HFF-Myc (cell line): ENCODE data around the gene VEGFA.

Experiments used
- DNase-seq: peaks from one replicate; pipeline ENCODE4 v3.0.0-alpha.2; 2011; ENCODE audit warnings: low read depth; ENCODE audit errors: extremely low read depth
- H3K4me3 ChIP-seq: replicated peaks from 2 replicates; pipeline ENCODE4 v1.5.1; 2011; ENCODE audit warnings: low read depth, mild to moderate bottlenecking, control low read depth, low read length
- TF ChIP-seq, protein P1 (sequence below): IDR thresholded peaks from 2 replicates; pipeline ENCODE4 v1.5.1; 2012; ENCODE audit warnings: mild to moderate bottlenecking, low read depth, low read length, control low read depth; ENCODE audit errors: missing control alignments

Gene VEGFA

DNA sequence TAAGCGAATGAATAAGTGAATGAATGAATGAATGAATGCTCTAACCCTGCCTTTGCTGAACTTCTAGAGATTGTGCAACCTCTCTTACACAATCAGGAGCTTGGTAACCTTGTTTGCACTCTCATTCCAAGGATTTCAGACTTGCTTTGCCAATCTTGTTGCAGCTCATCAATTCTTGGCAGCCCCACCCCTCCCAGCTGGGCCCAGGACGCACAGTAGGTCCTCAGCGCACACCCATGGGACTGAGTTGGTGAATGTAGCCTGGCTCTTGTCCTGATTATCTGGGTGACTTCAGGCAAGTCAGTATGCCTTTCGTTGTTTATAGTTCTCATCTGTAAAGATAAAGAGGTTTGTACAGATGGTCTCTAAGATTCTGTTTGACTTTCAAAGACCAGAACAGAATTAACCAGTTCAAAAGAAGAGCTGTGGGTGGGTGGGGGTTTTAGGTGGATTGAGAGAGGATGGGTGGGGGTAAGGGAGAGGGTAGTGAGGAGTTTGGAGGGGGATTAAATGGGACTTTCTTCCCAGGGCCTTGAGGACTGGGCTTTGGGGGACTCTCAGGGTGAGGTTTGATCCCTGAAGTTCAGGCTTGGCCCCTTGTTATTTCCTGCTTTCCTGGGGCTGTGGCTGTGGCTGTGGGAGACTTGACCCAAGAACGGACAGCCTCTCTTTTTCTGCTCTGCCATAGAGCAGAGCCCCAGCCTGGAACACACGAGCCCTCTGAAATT, 33.2 kb downstream of the VEGFA start:
- DNase-seq, result no peak
- TF ChIP-seq, protein P1, sequence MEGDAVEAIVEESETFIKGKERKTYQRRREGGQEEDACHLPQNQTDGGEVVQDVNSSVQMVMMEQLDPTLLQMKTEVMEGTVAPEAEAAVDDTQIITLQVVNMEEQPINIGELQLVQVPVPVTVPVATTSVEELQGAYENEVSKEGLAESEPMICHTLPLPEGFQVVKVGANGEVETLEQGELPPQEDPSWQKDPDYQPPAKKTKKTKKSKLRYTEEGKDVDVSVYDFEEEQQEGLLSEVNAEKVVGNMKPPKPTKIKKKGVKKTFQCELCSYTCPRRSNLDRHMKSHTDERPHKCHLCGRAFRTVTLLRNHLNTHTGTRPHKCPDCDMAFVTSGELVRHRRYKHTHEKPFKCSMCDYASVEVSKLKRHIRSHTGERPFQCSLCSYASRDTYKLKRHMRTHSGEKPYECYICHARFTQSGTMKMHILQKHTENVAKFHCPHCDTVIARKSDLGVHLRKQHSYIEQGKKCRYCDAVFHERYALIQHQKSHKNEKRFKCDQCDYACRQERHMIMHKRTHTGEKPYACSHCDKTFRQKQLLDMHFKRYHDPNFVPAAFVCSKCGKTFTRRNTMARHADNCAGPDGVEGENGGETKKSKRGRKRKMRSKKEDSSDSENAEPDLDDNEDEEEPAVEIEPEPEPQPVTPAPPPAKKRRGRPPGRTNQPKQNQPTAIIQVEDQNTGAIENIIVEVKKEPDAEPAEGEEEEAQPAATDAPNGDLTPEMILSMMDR, result no peak

DNA sequence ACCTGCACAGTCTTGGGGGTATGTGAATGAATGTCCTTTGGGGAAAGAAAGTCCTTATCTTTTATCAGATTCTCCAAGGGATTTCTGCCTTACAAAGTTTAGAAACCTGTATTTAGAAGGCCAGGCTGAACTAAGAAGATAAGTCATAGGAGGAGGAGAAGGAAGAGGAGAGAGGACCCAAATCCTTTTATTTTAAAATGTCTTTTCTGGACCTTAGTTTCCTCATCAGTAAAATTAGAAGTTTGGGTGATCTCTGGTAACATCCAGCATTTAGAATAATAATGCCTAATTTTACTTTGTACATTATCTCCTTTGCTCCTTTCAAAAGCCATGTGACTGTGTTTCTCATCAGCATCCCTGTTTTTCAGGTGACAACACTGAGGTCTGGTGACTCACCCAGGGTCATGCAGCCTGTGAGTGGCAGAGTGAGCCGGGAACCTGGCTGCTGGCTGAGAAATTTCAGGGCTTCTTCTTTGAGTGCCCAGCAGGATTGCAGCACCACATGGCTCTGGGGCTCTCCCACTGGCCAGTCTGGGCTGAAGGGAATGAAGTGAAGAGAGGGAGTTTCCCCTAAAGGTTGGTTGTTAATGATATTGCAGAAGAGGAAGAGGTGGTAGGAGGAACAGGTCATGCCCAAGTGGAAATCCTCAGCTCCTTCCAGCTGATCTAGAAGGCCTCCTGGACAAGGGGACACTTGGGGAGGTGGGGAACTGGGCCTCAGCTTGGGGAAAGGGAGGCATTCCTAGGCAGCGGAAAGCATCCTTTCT, 34.0 kb downstream of the VEGFA start:
- H3K4me3 ChIP-seq, result no peak overlapping the region
- TF ChIP-seq, protein P1, result no peak
- no peak for DNase-seq

More for the DNA sequence above, 33.2 kb downstream of the VEGFA start:
- no peak overlapping the region for H3K4me3 ChIP-seq

- TF ChIP-seq, protein P1, result no peak
- no peak overlapping the region for H3K4me3 ChIP-seq
- DNase-seq, result no peak
These were observed 34.7 kb downstream of the VEGFA start for GRCh38 chr6:43804550-43805223.

- DNase-seq, result no peak
- TF ChIP-seq, protein P1, result no peak
- H3K4me3 ChIP-seq, result no peak overlapping the region
These were observed 35.7 kb downstream of the VEGFA start for GRCh38 chr6:43805699-43806042.

DNA sequence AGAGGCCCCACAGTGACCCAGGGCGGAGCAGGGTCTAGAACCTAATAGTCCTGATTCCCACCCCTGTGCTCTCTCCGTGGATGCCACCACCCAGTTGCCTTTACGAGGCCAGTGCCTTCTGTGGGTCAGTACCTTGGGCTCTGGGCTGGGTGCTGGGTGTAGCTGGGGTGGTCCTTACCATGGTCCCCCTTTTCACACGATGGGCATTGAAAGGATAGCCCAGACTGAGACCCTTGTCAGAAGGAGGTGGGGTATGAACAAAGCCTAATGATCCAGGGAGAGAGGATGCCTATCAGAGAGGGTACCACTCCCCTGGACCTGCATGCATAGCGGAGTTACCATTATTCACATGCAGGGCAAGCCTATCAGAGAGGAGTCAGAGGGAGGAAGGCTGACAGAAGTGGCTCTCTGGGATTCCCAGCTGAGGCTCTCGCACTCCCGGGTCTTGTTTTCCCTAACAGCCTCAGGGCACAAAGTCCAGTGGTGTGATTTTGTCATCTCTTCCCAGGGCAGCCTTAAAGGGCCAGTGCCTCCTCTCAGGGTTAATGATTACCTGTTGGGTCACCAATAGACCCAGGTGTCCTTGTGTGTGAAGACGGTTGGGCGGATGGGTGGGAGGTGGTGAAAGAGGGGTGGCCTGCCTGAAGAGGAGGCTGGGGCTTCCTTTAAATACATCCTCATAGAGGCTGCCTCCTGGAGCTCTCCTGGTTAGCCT, 36.2 kb downstream of the VEGFA start:
- no peak overlapping the region for H3K4me3 ChIP-seq
- TF ChIP-seq, protein P1, result no peak
- DNase-seq, result no peak

DNA sequence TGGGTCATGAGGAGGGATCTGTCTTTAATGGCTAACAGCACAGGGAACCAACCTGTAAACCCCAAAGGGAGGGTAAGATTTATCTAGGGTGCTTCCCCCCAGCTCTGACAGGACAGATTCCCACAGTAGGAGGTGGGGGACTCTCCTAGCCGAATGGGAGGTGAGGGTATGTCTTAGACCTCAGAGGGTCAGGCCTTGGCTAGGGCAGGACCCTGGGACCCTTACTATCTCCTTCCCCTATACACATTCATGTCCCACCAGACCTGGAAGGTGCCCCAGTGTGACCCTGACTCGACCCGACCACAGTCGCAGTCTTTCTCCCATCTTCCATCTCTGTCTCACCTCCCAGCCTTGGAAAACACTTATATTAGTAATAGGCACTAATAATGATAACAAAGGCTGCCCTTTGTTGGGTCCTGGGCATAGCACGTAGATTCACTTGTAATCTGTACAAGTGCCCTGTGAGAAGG, 36.8 kb downstream of the VEGFA start:
- TF ChIP-seq, protein P1, result no peak
- H3K4me3 ChIP-seq, result no peak overlapping the region
- DNase-seq, result no peak
